Suprapubic skin (tissue), 4 donors: ENCODE results near the gene ATP2C2.

Source experiments
- EP300 ChIP-seq: sonication (generic); formaldehyde crosslinking; IDR thresholded peaks from one replicate; pipeline ENCODE4 v1.6.1; 2017; ENCODE audit warnings: antibody characterized with exemption
- POLR2A ChIP-seq, 2 donors: fragments of 450-650 bp; IDR thresholded peaks; one replicate each; pipeline ENCODE4 v1.6.1; 2017; ENCODE audit warnings: antibody characterized with exemption in 2 of 2, mild to moderate bottlenecking in 2 of 2, moderate library complexity in 2 of 2
- POLR2AphosphoS5 ChIP-seq, 3 donors: sonication (generic); formaldehyde crosslinking; IDR thresholded peaks; one replicate each; pipeline ENCODE4 v1.6.1; 2017; ENCODE audit warnings: antibody characterized with exemption in 3 of 3

GRCh38 chr16:84407588-84408313 lies 39.4 kb downstream of the ATP2C2 start:
- TF ChIP-seq POLR2A (IDR thresholded peaks at IDR 0.05): no peak
- no peak for TF ChIP-seq POLR2AphosphoS5 (IDR thresholded peaks at IDR 0.05)
- no peak for TF ChIP-seq EP300
